Neuron (in vitro differentiated cells): ENCODE measurements around the gene CST8.
A peak's percentile ranks its signal among the peaks of the same experiment; 100 is the strongest.

Experiments
- H2AFZ ChIP-seq: one replicate; pipeline ENCODE4 v1.6.1; 2013; ENCODE audit warnings: low read depth, mild to moderate bottlenecking, inconsistent platforms, low read length, moderate library complexity
- H3K27me3 ChIP-seq: one replicate; pipeline ENCODE4 v1.6.1; 2013; ENCODE audit warnings: low read length; ENCODE audit not compliant: insufficient read depth
- H3K36me3 ChIP-seq: one replicate; pipeline ENCODE4 v1.6.1; 2013; ENCODE audit warnings: low read length; ENCODE audit not compliant: insufficient read depth
- H3K4me1 ChIP-seq: one replicate; pipeline ENCODE4 v1.6.1; 2013; ENCODE audit warnings: low read length; ENCODE audit not compliant: insufficient read depth
- H3K4me3 ChIP-seq: 2 replicates; pipeline ENCODE4 v1.5.1; 2013; ENCODE audit warnings: mild to moderate bottlenecking, low read length, moderate library complexity
- H3K9me3 ChIP-seq: one replicate; pipeline ENCODE4 v1.6.1; 2013; ENCODE audit warnings: low read length

CST8 gene

GRCh38 chr20:23488470-23488869, 2.4 kb upstream of the CST8 start:
- H3K27me3 ChIP-seq: no peaks in the 10 kb centered on the region
- no peak overlapping the region for H3K4me3 ChIP-seq
- no peaks in the 10 kb centered on the region for H3K9me3 ChIP-seq
- no peaks in the 10 kb centered on the region for H3K36me3 ChIP-seq
- no peaks in the 10 kb centered on the region for H3K4me1 ChIP-seq
- no peak overlapping the region for H2AFZ ChIP-seq

- no peaks in the 10 kb centered on the region for H3K27me3 ChIP-seq
- H2AFZ ChIP-seq: no peak overlapping the region
- no peaks in the 10 kb centered on the region for H3K36me3 ChIP-seq
- H3K9me3 ChIP-seq: no peaks in the 10 kb centered on the region
- no peaks in the 10 kb centered on the region for H3K4me1 ChIP-seq
- H3K4me3 ChIP-seq: no peak overlapping the region
Observed at GRCh38 chr20:23488996-23489395, 1.9 kb upstream of the CST8 start.

GRCh38 chr20:23492292-23492691, 1.4 kb downstream of the CST8 start:
- H3K36me3 ChIP-seq: no peaks in the 10 kb centered on the region
- H3K4me3 ChIP-seq: no peak overlapping the region
- no peaks in the 10 kb centered on the region for H3K4me1 ChIP-seq
- H2AFZ ChIP-seq: no peak overlapping the region
- H3K27me3 ChIP-seq: no peaks in the 10 kb centered on the region
- no peaks in the 10 kb centered on the region for H3K9me3 ChIP-seq

GRCh38 chr20:23493172-23493772, 2.4 kb downstream of the CST8 start:
- H3K4me1 ChIP-seq: no peaks in the 10 kb centered on the region
- H3K4me3 ChIP-seq: no peak overlapping the region
- no peaks in the 10 kb centered on the region for H3K9me3 ChIP-seq
- H3K36me3 ChIP-seq: no peaks in the 10 kb centered on the region
- H2AFZ ChIP-seq: no peak overlapping the region
- no peaks in the 10 kb centered on the region for H3K27me3 ChIP-seq

- no peaks in the 10 kb centered on the region for H3K27me3 ChIP-seq
- no peaks in the 10 kb centered on the region for H3K4me1 ChIP-seq
- no peak overlapping the region for H2AFZ ChIP-seq
- no peaks in the 10 kb centered on the region for H3K9me3 ChIP-seq
- no peak overlapping the region for H3K4me3 ChIP-seq
- no peaks in the 10 kb centered on the region for H3K36me3 ChIP-seq
Observed at GRCh38 chr20:23497536-23497935, 6.6 kb downstream of the CST8 start.

- no peak overlapping the region for H2AFZ ChIP-seq
- no peaks in the 10 kb centered on the region for H3K36me3 ChIP-seq
- H3K27me3 ChIP-seq: no peaks in the 10 kb centered on the region
- H3K9me3 ChIP-seq: no peaks in the 10 kb centered on the region
- H3K4me3 ChIP-seq: no peak overlapping the region
- no peaks in the 10 kb centered on the region for H3K4me1 ChIP-seq
Observed at GRCh38 chr20:23501926-23502325, 11.0 kb downstream of the CST8 start.

- Histone ChIP-seq H3K4me3 (no peak overlapping the region), H2AFZ (no peak overlapping the region), H3K4me1 (peaks cover 2% of the 10 kb centered on the region), H3K27me3 (no peaks in the 10 kb centered on the region), H3K36me3 (no peaks in the 10 kb centered on the region), H3K9me3 (no peaks in the 10 kb centered on the region)
Observed at GRCh38 chr20:23503649-23504048, 12.7 kb downstream of the CST8 start.

GRCh38 chr20:23507346-23507745, 16.4 kb downstream of the CST8 start:
- H2AFZ ChIP-seq: no peak overlapping the region
- peaks cover 11% of the 10 kb centered on the region for H3K4me1 ChIP-seq
- H3K27me3 ChIP-seq: peaks cover 3% of the 10 kb centered on the region
- H3K9me3 ChIP-seq: no peaks in the 10 kb centered on the region
- no peak overlapping the region for H3K4me3 ChIP-seq
- H3K36me3 ChIP-seq: no peaks in the 10 kb centered on the region

GRCh38 chr20:23508449-23509229, 17.7 kb downstream of the CST8 start:
- Histone ChIP-seq H3K4me3 (no peak overlapping the region), H3K4me1 (peaks cover 11% of the 10 kb centered on the region), H3K9me3 (no peaks in the 10 kb centered on the region), H3K36me3 (no peaks in the 10 kb centered on the region), H2AFZ (peak overlapping the region; percentile 33), H3K27me3 (peaks cover 3% of the 10 kb centered on the region)

GRCh38 chr20:23509247-23509913, 18.5 kb downstream of the CST8 start:
- peaks cover 11% of the 10 kb centered on the region for H3K4me1 ChIP-seq
- peak overlapping the region; percentile 33 for H2AFZ ChIP-seq
- H3K9me3 ChIP-seq: no peaks in the 10 kb centered on the region
- H3K27me3 ChIP-seq: peaks cover 3% of the 10 kb centered on the region
- H3K4me3 ChIP-seq: no peak overlapping the region
- H3K36me3 ChIP-seq: no peaks in the 10 kb centered on the region

GRCh38 chr20:23510000-23510590, 19.2 kb downstream of the CST8 start:
- Histone ChIP-seq H3K27me3 (peaks cover 5% of the 10 kb centered on the region), H3K9me3 (no peaks in the 10 kb centered on the region), H3K4me3 (no peak overlapping the region), H2AFZ (no peak overlapping the region), H3K4me1 (peaks cover 11% of the 10 kb centered on the region), H3K36me3 (no peaks in the 10 kb centered on the region)

- Histone ChIP-seq H3K27me3 (peaks cover 11% of the 10 kb centered on the region), H3K36me3 (no peaks in the 10 kb centered on the region), H3K4me1 (peaks cover 11% of the 10 kb centered on the region), H3K4me3 (no peak overlapping the region), H3K9me3 (no peaks in the 10 kb centered on the region), H2AFZ (no peak overlapping the region)
Observed at GRCh38 chr20:23513164-23513563, 22.2 kb downstream of the CST8 start.

GRCh38 chr20:23514848-23515247, 23.9 kb downstream of the CST8 start:
- no peak overlapping the region for H2AFZ ChIP-seq
- no peaks in the 10 kb centered on the region for H3K9me3 ChIP-seq
- H3K4me3 ChIP-seq: no peak overlapping the region
- H3K36me3 ChIP-seq: no peaks in the 10 kb centered on the region
- H3K27me3 ChIP-seq: peaks cover 16% of the 10 kb centered on the region
- H3K4me1 ChIP-seq: no peaks in the 10 kb centered on the region
